Prostate gland (tissue), 2 donors: ENCODE results near the gene PHOX2B. TPM values are rescaled to one million over a fixed set of nuclear protein-coding genes. Genes with fewer than 3 reads are reported as not detected.

Experiments
- DNase-seq: peaks from one replicate; pipeline ENCODE4 v3.0.0-alpha.2; 2019; ENCODE audit warnings: low spot score
- H3K27ac ChIP-seq, 2 donors: fragments of 200-600 bp; sonication (generic); 2 replicates each; pipeline ENCODE4 v1.5.1; 2017 to 2019
- H3K27me3 ChIP-seq: fragments of 200-600 bp; sonication (generic); replicated peaks from 2 replicates; pipeline ENCODE4 v1.5.1; 2019; ENCODE audit not compliant: insufficient read depth
- H3K36me3 ChIP-seq, 2 donors: fragments of 200-600 bp; sonication (generic); 1 replicate in 1 of 2; 2 replicates in 1 of 2; pipeline versions ENCODE4 v1.5.1 to v1.8.1; 2017 to 2019
- H3K4me1 ChIP-seq: fragments of 200-600 bp; sonication (generic); replicated peaks from 2 replicates; pipeline ENCODE4 v1.5.1; 2019
- H3K4me3 ChIP-seq, 2 donors: fragments of 200-600 bp; sonication (generic); 2 replicates each; pipeline ENCODE4 v1.5.1; 2017 to 2019
- H3K9me3 ChIP-seq: fragments of 200-600 bp; sonication (generic); 2 replicates; pipeline ENCODE4 v1.5.1; 2017
- CTCF ChIP-seq, 4 experiments: fragments of 200-600 bp in 2 of 4; fragments of 450-650 bp in 2 of 4; sonication (generic) in 2 of 4; IDR thresholded peaks; 1 replicate in 3 of 4; 2 replicates in 1 of 4; pipeline ENCODE4 v1.5.1; 2016 to 2019; ENCODE audit warnings: antibody characterized with exemption in 4 of 4, mild to moderate bottlenecking in 2 of 4, moderate library complexity in 2 of 4
- POLR2A ChIP-seq: fragments of 450-650 bp; IDR thresholded peaks from one replicate; pipeline ENCODE4 v1.6.1; 2016; ENCODE audit warnings: antibody characterized with exemption, mild to moderate bottlenecking
- POLR2AphosphoS5 ChIP-seq: sonication (generic); formaldehyde crosslinking; IDR thresholded peaks from one replicate; pipeline ENCODE4 v1.6.1; 2017; ENCODE audit warnings: antibody characterized with exemption
- WGBS: methylation state at CpG from one replicate; pipeline ENCODE4 v1.1.5; 2018; 5-methylcytosine and 5-hydroxymethylcytosine counted together
- intact Hi-C: fragments of 100-400 bp; cut with DNase I; formaldehyde crosslinking; loops from one replicate; pipeline ENCODE4 v1.14.2; 2022
- total RNA-seq, 2 donors: library from RNA; depleted of rRNA; stranded (reverse); fragments of >200 nt; gene quantifications; one replicate each; pipeline ENCODE4 v1.1.0, GENCODE V29; 2016

Gene PHOX2B
- total RNA-seq, 2 donors from 2014 or later, result not detected

- Histone ChIP-seq H3K4me1 (no peaks in the 10 kb centered on the region), H3K9me3 (no peaks in the 10 kb centered on the region), H3K27ac (no peak overlapping the region), H3K27me3 (no peaks in the 10 kb centered on the region), H3K36me3 (no peaks in the 10 kb centered on the region), H3K4me3 (no peak overlapping the region)
- 78% methylated on average over 3 of the region's 3 CpGs for WGBS
- DNase-seq, result no peak
- no peak for TF ChIP-seq POLR2A
- no peak for TF ChIP-seq CTCF (IDR thresholded peaks at IDR 0.05)
- no peak for TF ChIP-seq POLR2AphosphoS5
- intact Hi-C loops, result no loop called here
These were observed 20.0 kb downstream of the PHOX2B start for GRCh38 chr4:41728573-41728913.

GRCh38 chr4:41727861-41728572, 20.5 kb downstream of the PHOX2B start:
- WGBS, result 73% methylated on average over 4 of the region's 4 CpGs
- TF ChIP-seq CTCF (IDR thresholded peaks at IDR 0.05), result no peak
- no peak for TF ChIP-seq POLR2AphosphoS5
- TF ChIP-seq POLR2A, result no peak
- no peak for DNase-seq
- H3K27ac ChIP-seq, result no peak overlapping the region
- no peaks in the 10 kb centered on the region for H3K27me3 ChIP-seq
- H3K4me3 ChIP-seq, result no peak overlapping the region
- intact Hi-C loops, result no loop called here
- H3K9me3 ChIP-seq, result no peaks in the 10 kb centered on the region
- no peaks in the 10 kb centered on the region for H3K4me1 ChIP-seq
- no peaks in the 10 kb centered on the region for H3K36me3 ChIP-seq

GRCh38 chr4:41725254-41725653, 23.3 kb downstream of the PHOX2B start:
- WGBS, result 3% methylated on average over 1 of the region's 1 CpG
- Histone ChIP-seq H3K9me3 (no peaks in the 10 kb centered on the region), H3K4me3 (no peak overlapping the region), H3K27me3 (no peaks in the 10 kb centered on the region), H3K36me3 (no peaks in the 10 kb centered on the region), H3K4me1 (no peaks in the 10 kb centered on the region), H3K27ac (no peak overlapping the region)
- DNase-seq, result no peak
- intact Hi-C loops, result no loop called here
- peak in 1 of 4 experiments; percentile 8 for TF ChIP-seq CTCF (IDR thresholded peaks at IDR 0.05)
- TF ChIP-seq POLR2AphosphoS5, result no peak

GRCh38 chr4:41723286-41723685, 25.2 kb downstream of the PHOX2B start:
- no peak for DNase-seq
- no peak for TF ChIP-seq CTCF (IDR thresholded peaks at IDR 0.05)
- no peak for TF ChIP-seq POLR2A
- no peak for TF ChIP-seq POLR2AphosphoS5
- 68% methylated on average over 3 of the region's 3 CpGs for WGBS

GRCh38 chr4:41722181-41722580, 26.3 kb downstream of the PHOX2B start:
- TF ChIP-seq POLR2A, result no peak
- no peak for TF ChIP-seq CTCF (IDR thresholded peaks at IDR 0.05)
- no peaks in the 10 kb centered on the region for H3K36me3 ChIP-seq
- no peak for DNase-seq
- WGBS, result 79% methylated on average over 1 of the region's 1 CpG
- H3K27me3 ChIP-seq, result no peaks in the 10 kb centered on the region
- H3K9me3 ChIP-seq, result no peaks in the 10 kb centered on the region
- intact Hi-C loops, result no loop called here
- H3K27ac ChIP-seq, result no peak overlapping the region
- H3K4me1 ChIP-seq, result no peaks in the 10 kb centered on the region
- no peak overlapping the region for H3K4me3 ChIP-seq

More at GRCh38 chr4:41723286-41723685, 25.2 kb downstream of the PHOX2B start:
- no peak overlapping the region for H3K4me3 ChIP-seq
- H3K36me3 ChIP-seq, result no peaks in the 10 kb centered on the region
- H3K4me1 ChIP-seq, result no peaks in the 10 kb centered on the region
- H3K9me3 ChIP-seq, result no peaks in the 10 kb centered on the region
- H3K27ac ChIP-seq, result no peak overlapping the region
- H3K27me3 ChIP-seq, result no peaks in the 10 kb centered on the region
- intact Hi-C loops, result no loop called here
